GM12873 (cell line): Measurements from ENCODE around the gene RASGEF1C.

Source experiments
- TF ChIP-seq, protein P1 (sequence below): IDR thresholded peaks from 2 replicates; pipeline ENCODE4 v1.5.1; 2012; ENCODE audit warnings: low read depth, mild to moderate bottlenecking, moderate library complexity, low read length, control low read depth; ENCODE audit not compliant: insufficient read depth; ENCODE audit errors: missing control alignments

The RASGEF1C gene

DNA sequence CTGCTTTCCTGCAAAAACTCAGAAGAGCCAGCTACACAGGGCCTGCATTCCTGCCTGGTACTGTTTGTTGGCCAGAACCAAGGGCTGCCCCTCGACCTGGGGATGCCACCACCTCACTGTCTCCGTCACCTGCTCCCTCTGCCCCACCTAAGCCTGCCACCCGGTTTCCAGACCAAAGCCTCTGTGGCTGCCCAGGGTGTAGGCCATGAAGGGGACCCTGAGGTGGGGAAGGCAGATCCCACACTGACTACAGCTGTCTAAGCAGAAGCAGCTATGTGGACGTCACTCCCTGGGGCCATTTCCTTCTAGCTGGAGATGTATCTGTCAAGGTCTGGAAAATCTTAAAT is 35.8 kb downstream of the RASGEF1C start:
- TF ChIP-seq, protein P1, sequence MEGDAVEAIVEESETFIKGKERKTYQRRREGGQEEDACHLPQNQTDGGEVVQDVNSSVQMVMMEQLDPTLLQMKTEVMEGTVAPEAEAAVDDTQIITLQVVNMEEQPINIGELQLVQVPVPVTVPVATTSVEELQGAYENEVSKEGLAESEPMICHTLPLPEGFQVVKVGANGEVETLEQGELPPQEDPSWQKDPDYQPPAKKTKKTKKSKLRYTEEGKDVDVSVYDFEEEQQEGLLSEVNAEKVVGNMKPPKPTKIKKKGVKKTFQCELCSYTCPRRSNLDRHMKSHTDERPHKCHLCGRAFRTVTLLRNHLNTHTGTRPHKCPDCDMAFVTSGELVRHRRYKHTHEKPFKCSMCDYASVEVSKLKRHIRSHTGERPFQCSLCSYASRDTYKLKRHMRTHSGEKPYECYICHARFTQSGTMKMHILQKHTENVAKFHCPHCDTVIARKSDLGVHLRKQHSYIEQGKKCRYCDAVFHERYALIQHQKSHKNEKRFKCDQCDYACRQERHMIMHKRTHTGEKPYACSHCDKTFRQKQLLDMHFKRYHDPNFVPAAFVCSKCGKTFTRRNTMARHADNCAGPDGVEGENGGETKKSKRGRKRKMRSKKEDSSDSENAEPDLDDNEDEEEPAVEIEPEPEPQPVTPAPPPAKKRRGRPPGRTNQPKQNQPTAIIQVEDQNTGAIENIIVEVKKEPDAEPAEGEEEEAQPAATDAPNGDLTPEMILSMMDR, result no peak

DNA sequence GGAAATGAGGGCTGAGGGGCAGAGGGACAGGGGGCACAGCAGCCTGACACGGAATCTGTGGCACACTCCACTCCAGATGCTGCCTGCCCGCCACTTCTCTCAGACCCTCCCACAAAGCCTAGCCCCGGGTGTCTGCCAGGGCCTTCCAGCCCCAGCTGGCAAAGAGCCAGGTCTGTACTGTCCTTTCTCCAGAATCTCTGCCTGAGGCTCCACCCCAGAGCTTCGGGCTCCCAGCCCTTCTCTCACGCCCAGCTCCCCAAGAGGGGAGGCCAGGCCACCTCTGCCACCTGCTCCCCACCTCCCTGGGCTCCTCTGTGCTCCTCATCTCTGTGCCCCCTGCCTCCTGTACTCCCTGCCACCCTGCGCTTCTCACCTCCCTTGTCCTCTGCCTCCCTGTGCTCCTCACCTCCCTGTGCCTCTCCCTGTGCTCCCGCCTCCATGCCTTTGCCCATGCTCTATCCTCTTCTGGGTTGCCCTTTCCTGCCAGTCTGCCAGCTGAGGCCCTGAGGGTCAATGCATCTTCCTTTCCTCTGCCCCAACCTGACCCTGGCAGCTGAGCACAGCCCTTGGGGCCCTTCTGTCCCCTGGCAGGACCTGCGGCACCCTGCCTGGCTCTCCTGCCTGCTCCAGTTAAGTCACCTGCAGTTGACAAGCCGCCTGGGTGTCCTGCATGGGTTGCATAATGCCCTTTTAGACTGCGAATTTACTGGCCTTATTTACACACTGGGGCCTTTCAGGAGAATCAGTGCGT is 36.4 kb downstream of the RASGEF1C start:
- TF ChIP-seq, protein P1, result no peak

DNA sequence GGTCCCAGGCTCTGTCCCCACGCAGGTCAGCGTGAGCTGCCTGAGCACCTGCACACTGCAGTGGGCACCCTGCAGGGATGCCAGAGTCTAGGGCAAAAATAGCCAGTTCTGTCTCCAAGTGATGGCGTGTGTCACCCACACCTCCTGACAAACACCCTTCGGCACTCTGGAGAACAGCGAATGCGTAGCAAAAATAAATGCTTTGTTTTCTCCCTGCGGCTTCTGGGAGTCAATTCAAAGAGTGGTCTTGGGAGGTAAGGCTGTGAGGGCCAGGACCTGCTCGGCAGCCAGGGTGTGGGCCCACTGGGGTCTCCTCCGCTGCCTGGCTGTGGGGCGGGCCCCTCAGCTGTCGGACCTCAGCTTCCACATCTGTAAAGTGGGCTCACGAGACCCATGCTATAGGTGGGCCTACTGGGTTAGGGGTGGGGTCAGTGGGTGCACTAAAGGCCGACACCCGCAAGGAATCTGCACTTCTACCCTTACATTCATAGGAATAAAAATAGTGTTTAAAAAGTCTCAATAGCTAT is 37.4 kb downstream of the RASGEF1C start:
- TF ChIP-seq, protein P1, result no peak

DNA sequence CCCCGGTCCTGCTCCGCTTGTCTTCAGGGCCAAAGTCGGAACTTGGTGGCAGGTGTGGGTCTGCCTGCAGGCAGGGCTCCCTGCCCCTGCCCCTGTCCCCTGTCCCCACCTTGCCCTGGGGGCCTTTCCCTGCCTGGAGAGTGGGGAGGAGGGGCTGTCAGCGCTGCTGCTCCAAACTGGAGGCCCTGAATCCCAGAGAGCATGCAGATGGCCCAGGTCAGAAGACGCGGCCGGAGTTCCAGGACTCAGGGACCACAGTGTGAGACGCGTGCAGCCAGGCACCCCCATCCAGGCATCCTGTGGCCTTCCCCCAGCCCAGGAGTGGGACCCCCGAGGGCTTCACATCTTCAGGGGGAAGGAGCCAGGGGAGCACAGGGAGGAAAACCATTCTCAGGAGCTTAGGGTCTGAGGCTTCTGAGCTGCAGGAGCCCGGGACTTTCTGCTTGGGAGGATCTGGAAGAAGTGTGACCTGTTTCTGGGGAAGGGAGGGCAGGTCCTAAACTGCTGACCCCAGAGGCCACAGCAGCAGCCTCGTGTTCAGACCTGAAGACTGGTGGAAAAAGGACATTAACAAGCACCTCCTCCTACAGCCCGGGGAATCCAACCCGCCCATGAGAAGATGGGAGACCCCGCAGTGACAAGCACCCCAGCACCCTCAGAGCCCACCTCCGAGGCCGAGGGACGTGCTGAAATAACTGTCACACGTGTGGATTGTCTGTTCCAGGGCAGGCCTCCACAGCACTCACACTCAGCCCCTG is 38.0 kb downstream of the RASGEF1C start:
- TF ChIP-seq, protein P1, result no peak

DNA sequence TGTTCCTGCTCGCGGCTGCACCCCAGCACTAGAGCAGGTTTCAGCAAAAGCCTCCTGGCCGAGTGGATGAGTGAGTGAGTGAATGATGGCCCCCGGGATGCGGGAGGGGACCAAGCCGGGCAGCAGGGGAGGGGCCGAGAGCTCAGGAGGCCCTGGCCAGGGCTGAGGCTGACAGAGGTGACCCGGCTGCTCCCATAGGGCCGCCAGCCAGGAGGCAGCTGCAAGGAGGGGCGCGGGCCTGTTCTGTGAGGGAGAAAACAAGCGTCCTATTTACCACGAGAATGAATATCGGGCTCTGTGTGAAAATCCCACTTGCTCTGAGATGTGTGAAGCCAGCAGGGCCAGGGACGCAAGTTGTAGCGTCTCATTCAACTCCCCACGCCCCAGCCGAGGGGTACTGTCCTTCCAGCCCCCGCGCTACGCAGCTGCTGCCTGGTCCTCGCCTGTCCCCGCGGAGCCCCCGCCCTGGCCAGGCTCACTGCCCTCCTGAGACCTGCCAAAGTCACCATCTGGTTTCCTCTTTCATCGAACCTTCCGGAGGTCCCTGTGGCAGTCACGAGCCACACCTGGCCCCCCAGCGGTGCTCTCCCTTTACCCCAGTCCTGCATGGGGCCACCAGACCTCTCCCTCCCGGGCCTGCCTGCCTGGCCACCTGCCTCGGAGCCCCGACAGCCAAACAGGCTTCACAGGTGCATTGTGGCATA is 38.8 kb downstream of the RASGEF1C start:
- TF ChIP-seq, protein P1, result no peak

DNA sequence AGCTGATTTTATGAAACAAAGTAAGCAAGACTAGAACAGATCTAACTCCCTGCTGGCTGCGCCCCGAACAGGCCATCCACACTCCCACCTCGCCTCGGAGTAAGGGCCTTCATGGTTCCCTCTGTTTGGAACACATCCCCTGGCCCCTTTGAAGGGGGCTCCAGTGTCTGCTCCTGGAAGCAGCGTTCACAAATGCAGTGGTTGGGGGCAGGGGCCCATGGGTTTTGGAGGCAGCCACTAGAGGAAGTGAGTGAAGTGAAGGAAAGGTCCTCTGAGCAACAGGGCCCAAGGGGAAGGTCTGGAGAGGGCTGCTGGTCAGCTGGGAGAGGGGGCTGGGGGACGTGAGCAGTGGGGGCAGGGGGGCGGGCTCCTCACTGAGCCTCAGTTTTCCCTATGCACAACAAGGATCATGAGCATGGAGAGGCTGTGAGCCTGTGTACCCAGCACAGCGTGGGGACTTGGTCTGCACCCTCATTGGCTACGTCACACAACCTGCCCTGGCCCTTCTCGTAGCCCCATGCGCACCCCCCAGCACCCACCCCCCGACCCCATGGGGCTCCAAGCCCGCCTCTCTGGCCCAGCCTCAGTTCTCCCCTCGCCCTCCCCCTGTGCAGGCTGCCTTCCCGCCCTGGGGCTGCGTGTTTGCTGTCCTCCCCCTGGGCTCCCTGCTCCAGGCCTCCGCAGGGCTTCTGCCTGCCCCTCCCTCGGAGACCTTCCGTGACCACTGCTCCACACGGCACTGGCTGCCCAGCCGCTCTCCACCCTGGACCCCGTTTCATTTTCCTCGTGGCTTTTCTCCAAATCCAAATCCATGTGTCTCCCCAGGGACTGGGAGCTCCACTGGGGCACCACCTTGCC is 39.5 kb downstream of the RASGEF1C start:
- TF ChIP-seq, protein P1, result no peak
